Left ventricle myocardium inferior (tissue), 1 donor: ENCODE measurements around the gene PCA3. TPM values are rescaled to one million over a fixed set of nuclear protein-coding genes. Genes with fewer than 3 reads are reported as not detected.

ENCODE experiments used
- DNase-seq: peaks from one replicate; pipeline ENCODE4 v3.0.0-alpha.2; 2020
- H3K27ac ChIP-seq: fragments of 200-600 bp; replicated peaks from 2 replicates; pipeline ENCODE4 v1.8.0; 2021
- H3K27me3 ChIP-seq: fragments of 200-600 bp; 2 replicates; pipeline ENCODE4 v1.8.0; 2021; ENCODE audit warnings: low read depth
- H3K36me3 ChIP-seq: fragments of 200-600 bp; 2 replicates; pipeline ENCODE4 v1.8.0; 2021
- H3K4me1 ChIP-seq: fragments of 200-600 bp; 2 replicates; pipeline ENCODE4 v1.8.0; 2021
- H3K4me3 ChIP-seq: fragments of 200-600 bp; 2 replicates; pipeline ENCODE4 v1.8.0; 2021; ENCODE audit warnings: mild to moderate bottlenecking, moderate library complexity
- H3K9me3 ChIP-seq: fragments of 200-600 bp; replicated peaks from 2 replicates; pipeline ENCODE4 v1.8.0; 2021
- CTCF ChIP-seq: fragments of 200-600 bp; IDR thresholded peaks from 2 replicates; pipeline ENCODE4 v1.8.0; 2021; ENCODE audit warnings: antibody characterized with exemption, mild to moderate bottlenecking, borderline replicate concordance
- intact Hi-C: fragments of 100-400 bp; cut with micrococcal nuclease; formaldehyde crosslinking; loops from one replicate; pipeline ENCODE4 v1.11.0; 2022
- total RNA-seq: library from RNA; stranded (reverse); fragmentation: NEBNext Ultra II Directional; extraction: Animal tissue kit (Norgen Biotek cat#: 25700); gene quantifications from one replicate; pipeline ENCODE4 v1.2.1, GENCODE V29; 2021
- donor health status: DM: no; HTN: yes; CAD: no; lungs with severe emphysema.

Gene PCA3
- total RNA-seq, 1 donor from 2014 or later, result not detected

GRCh38 chr9:76789840-76790239 lies 25.6 kb downstream of the PCA3 start:
- Histone ChIP-seq H3K4me1 (no peaks in the 10 kb centered on the region), H3K27ac (no peak overlapping the region), H3K27me3 (no peaks in the 10 kb centered on the region), H3K4me3 (no peak overlapping the region), H3K9me3 (no peaks in the 10 kb centered on the region), H3K36me3 (no peaks in the 10 kb centered on the region)
- TF ChIP-seq CTCF, result no peak
- DNase-seq, result no peak
- intact Hi-C loops, result no loop called here

GRCh38 chr9:76793784-76794431 lies 29.7 kb downstream of the PCA3 start:
- intact Hi-C loops, result no loop called here
- TF ChIP-seq CTCF, result no peak
- no peak overlapping the region for H3K4me3 ChIP-seq
- no peaks in the 10 kb centered on the region for H3K4me1 ChIP-seq
- no peaks in the 10 kb centered on the region for H3K9me3 ChIP-seq
- no peak for DNase-seq
- no peak overlapping the region for H3K27ac ChIP-seq
- H3K36me3 ChIP-seq, result no peaks in the 10 kb centered on the region
- peaks cover 10% of the 10 kb centered on the region for H3K27me3 ChIP-seq

- no peaks in the 10 kb centered on the region for H3K36me3 ChIP-seq
- no peak for TF ChIP-seq CTCF
- intact Hi-C loops, result no loop called here
- H3K4me1 ChIP-seq, result no peaks in the 10 kb centered on the region
- H3K9me3 ChIP-seq, result no peaks in the 10 kb centered on the region
- DNase-seq, result no peak
- no peak overlapping the region for H3K27ac ChIP-seq
- H3K4me3 ChIP-seq, result no peak overlapping the region
- H3K27me3 ChIP-seq, result peaks cover 15% of the 10 kb centered on the region
These were observed 32.1 kb downstream of the PCA3 start for GRCh38 chr9:76796296-76796695.

GRCh38 chr9:76798527-76798926 lies 34.3 kb downstream of the PCA3 start:
- no peak overlapping the region for H3K4me3 ChIP-seq
- intact Hi-C loops, result no loop called here
- H3K27me3 ChIP-seq, result peaks cover 15% of the 10 kb centered on the region
- no peak for TF ChIP-seq CTCF
- DNase-seq, result no peak
- no peak overlapping the region for H3K27ac ChIP-seq
- H3K9me3 ChIP-seq, result no peaks in the 10 kb centered on the region
- H3K4me1 ChIP-seq, result no peaks in the 10 kb centered on the region
- H3K36me3 ChIP-seq, result no peaks in the 10 kb centered on the region

- Histone ChIP-seq H3K36me3 (no peaks in the 10 kb centered on the region), H3K9me3 (no peaks in the 10 kb centered on the region), H3K27ac (no peak overlapping the region), H3K4me1 (no peaks in the 10 kb centered on the region), H3K4me3 (no peak overlapping the region), H3K27me3 (peaks cover 21% of the 10 kb centered on the region)
- no peak for DNase-seq
- TF ChIP-seq CTCF, result no peak
- intact Hi-C loops, result no loop called here
These were observed 35.2 kb downstream of the PCA3 start for GRCh38 chr9:76799473-76799872.
